Measurements from ENCODE around the gene CHCHD2. TPM values are rescaled to one million over a fixed set of nuclear protein-coding genes. Genes with fewer than 3 reads are reported as not detected.
A peak's percentile ranks its signal among the peaks of the same experiment; 100 is the strongest.
"Not testable (repeated sequence)": the region's sequence is repeated elsewhere in the genome, so short reads cannot be mapped to it uniquely, and the experiment has no call there.

Gene CHCHD2
- total RNA-seq, 4 donors from 2014 or later = 221 to 414 (median 339) TPM

DNA sequence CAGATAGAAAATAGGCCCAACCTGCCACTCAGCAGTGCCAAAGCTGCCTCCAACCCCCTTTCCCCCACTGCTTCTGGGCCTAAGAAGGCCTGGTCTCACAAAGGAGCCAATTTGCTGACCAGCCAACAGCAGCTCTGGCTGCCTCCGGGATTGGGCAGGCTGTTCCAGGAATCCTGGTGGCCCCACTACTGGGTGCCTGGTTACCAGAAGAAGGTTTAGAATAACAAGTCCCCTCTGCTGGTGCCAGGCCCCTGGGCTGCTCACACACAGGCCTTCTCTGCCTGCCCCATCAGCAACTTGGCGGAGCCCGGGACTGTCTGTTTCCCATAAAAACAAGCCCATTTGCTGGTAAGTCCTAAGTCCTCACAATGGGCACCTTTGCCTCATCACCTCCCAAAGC lies 14.7 kb downstream of the CHCHD2 start:
- peak; percentile 52 for TF ChIP-seq POLR2AphosphoS5 (IDR thresholded peaks at IDR 0.05)
- no peak for TF ChIP-seq POLR2A (IDR thresholded peaks at IDR 0.05)
- peak; percentile 31 for ATAC-seq
- Histone ChIP-seq H3K27me3 (no peaks in the 10 kb centered on the region), H3K36me3 (peaks cover 0 to 29% of the 10 kb centered on the region in 2 donors), H3K9me3 (no peaks in the 10 kb centered on the region), H3K27ac (peak overlapping the region in 3 of 4 donors; percentile 71 to 76 (median 74)), H3K4me1 (peaks cover 0 to 28% (median 20%) of the 10 kb centered on the region in 3 donors), H3K4me3 (no peak overlapping the region)
- 0 to 29% methylated on average over 1 of the region's 3 CpGs for WGBS, 2 donors (ENCODE audit: low coverage in 1 of 2)

DNA sequence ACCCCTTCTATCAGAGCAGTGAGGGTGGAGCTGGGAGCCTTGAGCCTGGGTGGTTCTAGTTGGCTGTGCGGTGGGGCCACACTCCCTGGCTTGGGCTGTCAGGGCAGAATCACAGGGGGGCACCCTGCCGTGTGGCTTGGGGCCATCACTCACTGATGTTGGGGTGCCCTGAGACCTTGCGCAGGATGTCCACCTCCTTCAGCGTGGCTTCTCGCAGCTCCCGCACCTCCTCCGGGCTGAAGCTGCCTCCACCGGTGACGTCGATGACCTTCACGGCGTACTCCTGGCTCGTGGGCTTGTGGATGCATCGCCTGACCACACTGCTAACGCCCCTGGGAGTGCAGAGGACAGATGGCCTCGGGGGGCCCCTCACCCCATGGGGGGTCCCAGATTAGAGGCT lies 18.8 kb downstream of the CHCHD2 start:
- no peak for ATAC-seq
- Histone ChIP-seq H3K27me3 (no peaks in the 10 kb centered on the region), H3K36me3 (peaks cover 0 to 47% of the 10 kb centered on the region in 2 donors), H3K9me3 (no peaks in the 10 kb centered on the region), H3K4me1 (peaks cover 0 to 28% (median 16%) of the 10 kb centered on the region in 3 donors), H3K4me3 (no peak overlapping the region), H3K27ac (no peak overlapping the region)
- 87% methylated on average over 10 of the region's 16 CpGs; no CpG with 5 or more reads in 1 of the 2 donors for WGBS, 2 donors (ENCODE audit: low coverage in 1 of 2)
- TF ChIP-seq, protein P1, sequence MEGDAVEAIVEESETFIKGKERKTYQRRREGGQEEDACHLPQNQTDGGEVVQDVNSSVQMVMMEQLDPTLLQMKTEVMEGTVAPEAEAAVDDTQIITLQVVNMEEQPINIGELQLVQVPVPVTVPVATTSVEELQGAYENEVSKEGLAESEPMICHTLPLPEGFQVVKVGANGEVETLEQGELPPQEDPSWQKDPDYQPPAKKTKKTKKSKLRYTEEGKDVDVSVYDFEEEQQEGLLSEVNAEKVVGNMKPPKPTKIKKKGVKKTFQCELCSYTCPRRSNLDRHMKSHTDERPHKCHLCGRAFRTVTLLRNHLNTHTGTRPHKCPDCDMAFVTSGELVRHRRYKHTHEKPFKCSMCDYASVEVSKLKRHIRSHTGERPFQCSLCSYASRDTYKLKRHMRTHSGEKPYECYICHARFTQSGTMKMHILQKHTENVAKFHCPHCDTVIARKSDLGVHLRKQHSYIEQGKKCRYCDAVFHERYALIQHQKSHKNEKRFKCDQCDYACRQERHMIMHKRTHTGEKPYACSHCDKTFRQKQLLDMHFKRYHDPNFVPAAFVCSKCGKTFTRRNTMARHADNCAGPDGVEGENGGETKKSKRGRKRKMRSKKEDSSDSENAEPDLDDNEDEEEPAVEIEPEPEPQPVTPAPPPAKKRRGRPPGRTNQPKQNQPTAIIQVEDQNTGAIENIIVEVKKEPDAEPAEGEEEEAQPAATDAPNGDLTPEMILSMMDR (IDR thresholded peaks at IDR 0.05) = no peak
- no peak for TF ChIP-seq EP300 (IDR thresholded peaks at IDR 0.05)
- TF ChIP-seq POLR2A (IDR thresholded peaks at IDR 0.05) = no peak
- TF ChIP-seq POLR2AphosphoS5 (IDR thresholded peaks at IDR 0.05) = no peak

DNA sequence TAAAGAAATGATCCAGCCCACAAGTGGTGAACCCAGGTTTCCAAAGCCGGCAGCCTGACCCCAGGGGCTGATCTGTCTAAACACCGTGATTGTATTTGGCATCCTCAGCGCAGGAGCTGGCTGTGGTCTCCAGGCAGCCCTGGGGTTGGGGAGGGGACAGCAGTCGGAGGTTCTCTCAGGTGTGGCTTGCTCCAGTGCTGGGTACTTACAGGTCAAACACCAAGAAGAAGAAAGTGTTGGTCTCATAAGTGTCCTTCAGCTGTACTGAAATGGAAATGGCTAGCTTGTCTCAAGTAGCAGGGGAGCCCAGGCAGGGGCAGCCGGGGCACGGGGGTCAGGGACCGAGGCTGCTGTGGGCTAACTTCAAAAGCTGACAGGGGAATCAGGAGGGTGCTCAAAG lies 19.5 kb downstream of the CHCHD2 start:
- peaks cover 0 to 54% of the 10 kb centered on the region in 2 donors for H3K36me3 ChIP-seq
- no peak overlapping the region for H3K4me3 ChIP-seq
- ATAC-seq = no peak
- TF ChIP-seq, protein P1 (IDR thresholded peaks at IDR 0.05) = no peak
- no peak for TF ChIP-seq EP300 (IDR thresholded peaks at IDR 0.05)
- no peak for TF ChIP-seq POLR2A (IDR thresholded peaks at IDR 0.05)
- no peak for TF ChIP-seq POLR2AphosphoS5 (IDR thresholded peaks at IDR 0.05)
- H3K4me1 ChIP-seq = peaks cover 0 to 21% (median 9%) of the 10 kb centered on the region in 3 donors
- 87 to 96% methylated on average over 4 to 7 of the region's 7 CpGs for WGBS, 2 donors (ENCODE audit: low coverage in 1 of 2)
- H3K27me3 ChIP-seq = no peaks in the 10 kb centered on the region
- no peak overlapping the region for H3K27ac ChIP-seq
- H3K9me3 ChIP-seq = no peaks in the 10 kb centered on the region

DNA sequence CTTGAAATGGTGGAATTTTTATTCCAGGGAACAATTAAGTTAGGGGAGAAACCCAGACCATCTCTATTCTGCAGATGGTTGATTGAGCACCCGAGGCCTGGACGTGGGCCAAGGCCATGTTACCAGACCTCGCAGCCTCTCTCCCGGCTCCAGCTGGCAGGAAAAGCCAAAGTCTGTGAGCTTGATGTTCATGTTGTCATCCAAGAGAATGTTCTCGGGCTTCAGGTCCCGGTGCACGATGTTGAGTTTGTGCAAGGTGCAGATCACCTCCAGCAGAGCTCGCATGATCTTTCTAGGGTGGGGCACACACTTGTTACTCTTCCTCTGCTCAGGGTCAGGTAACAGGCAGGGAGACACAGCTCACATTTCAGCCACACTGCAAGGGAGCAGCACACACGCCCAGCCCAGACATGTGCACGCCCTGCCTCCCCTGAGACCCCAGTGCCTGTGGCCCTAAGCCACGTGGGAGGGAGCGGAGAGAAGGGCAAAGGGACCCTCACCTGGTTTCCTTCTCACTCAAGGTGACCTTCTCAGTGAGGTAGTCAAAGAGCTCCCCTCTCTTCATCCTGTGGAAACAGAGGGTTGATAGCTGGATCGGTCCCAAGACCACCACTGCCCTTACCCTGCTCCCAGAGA lies 23.0 kb downstream of the CHCHD2 start:
- no peak for TF ChIP-seq POLR2A (IDR thresholded peaks at IDR 0.05)
- H3K9me3 ChIP-seq = no peaks in the 10 kb centered on the region
- WGBS, 2 donors (ENCODE audit: low coverage in 1 of 2) = 4 to 12% methylated on average over 4 to 9 of the region's 13 CpGs
- H3K27ac ChIP-seq = peak overlapping the region in 1 of 4 donors; percentile 2
- H3K4me1 ChIP-seq = peaks cover 0 to 36% (median 14%) of the 10 kb centered on the region in 3 donors
- no peaks in the 10 kb centered on the region for H3K27me3 ChIP-seq
- no peak overlapping the region for H3K4me3 ChIP-seq
- peaks cover 0 to 62% of the 10 kb centered on the region in 2 donors for H3K36me3 ChIP-seq
- peak; percentile 37 for ATAC-seq

DNA sequence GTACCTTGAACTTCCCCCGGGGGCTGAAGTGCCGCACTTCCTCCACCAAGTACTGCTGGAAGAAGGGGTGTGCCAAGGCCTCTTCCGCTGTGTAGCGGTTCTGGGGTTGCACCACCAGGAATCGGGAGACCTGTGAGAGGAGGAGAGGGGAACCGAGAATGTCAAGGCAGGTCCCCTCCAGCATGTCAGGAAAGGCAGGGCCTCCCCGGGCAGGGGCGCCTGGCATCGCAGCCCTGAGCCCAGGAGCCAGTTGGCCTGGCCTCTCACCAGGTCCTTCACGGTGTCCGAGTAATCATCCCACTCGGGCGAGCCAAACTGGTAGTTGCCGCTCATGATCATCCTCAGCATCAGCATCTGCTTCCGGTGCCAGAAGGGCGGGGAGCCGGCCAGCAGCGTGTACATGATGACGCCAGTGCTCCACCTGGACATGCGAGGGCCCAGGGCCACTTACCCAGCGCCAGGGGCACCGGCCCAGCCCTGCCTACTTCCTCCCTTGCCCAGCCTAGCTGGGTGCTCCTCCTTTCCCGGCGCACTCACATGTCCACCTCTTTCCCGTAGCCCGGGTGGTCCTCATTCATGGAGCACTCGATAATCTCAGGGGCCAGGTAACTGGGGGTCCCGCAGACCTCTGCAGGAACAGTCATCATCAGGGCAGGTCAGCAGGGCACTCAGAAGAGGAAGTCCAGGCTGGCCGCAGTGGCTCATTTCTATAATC lies 24.5 kb downstream of the CHCHD2 start:
- WGBS, 2 donors (ENCODE audit: low coverage in 1 of 2) = 91 to 100% methylated on average over 5 to 9 of the region's 29 CpGs
- Histone ChIP-seq H3K27ac (peak overlapping the region in 1 of 4 donors; percentile 3), H3K9me3 (no peaks in the 10 kb centered on the region), H3K36me3 (peaks cover 0 to 62% of the 10 kb centered on the region in 2 donors), H3K4me3 (no peak overlapping the region), H3K27me3 (no peaks in the 10 kb centered on the region), H3K4me1 (peaks cover 0 to 36% (median 14%) of the 10 kb centered on the region in 3 donors)
- ATAC-seq = no peak
- no peak for TF ChIP-seq POLR2A (IDR thresholded peaks at IDR 0.05)
- TF ChIP-seq POLR2AphosphoS5 (IDR thresholded peaks at IDR 0.05) = no peak
- no peak for TF ChIP-seq EP300 (IDR thresholded peaks at IDR 0.05)
- TF ChIP-seq, protein P1 (IDR thresholded peaks at IDR 0.05) = no peak

DNA sequence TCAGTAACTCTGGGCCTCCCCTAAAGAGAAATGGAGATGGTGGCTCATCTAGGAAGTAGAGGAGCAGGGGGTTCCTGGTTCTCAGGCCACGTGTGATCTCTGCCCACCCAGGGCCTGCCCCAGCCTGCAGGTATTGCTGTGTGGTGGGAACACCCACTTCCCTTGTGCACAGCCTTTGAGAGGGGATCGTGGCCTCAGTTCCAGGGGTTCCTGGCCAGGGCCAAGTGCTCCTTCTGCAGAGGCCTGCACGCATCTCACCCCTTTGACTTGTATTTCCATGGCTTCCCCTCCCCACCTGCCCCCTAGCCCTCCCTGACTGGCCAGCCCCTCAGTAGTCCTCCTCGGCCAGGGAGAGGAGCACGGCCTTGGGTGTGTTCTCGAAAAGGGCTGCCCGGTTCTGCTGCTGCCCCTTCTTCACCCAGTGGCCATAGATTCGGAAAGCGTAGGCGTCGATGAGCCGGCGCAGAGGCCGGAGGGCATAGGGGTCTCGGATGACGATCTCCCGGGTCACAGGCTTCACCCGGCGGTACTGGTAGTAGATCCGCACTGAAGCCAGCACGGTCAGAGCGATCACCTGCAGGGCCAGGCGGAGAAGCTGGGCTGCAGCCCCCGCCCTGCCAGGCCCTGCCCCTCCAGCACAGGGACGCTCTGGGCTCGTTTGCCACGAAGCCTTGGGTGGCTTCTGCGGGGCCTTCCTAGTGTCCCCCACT lies 25.4 kb downstream of the CHCHD2 start:
- not testable (repeated sequence) for H3K9me3 ChIP-seq, H3K27me3 ChIP-seq, H3K4me3 ChIP-seq, ATAC-seq
- Histone ChIP-seq H3K36me3 (peaks cover 0 to 53% of the 10 kb centered on the region in 2 donors), H3K4me1 (peaks cover 0 to 36% (median 14%) of the 10 kb centered on the region in 3 donors), H3K27ac (peak overlapping the region in 3 of 4 donors; percentile 70 to 76 (median 75))
- WGBS, 2 donors (ENCODE audit: low coverage in 1 of 2) = 75% methylated on average over 2 of the region's 28 CpGs; no CpG with 5 or more reads in 1 of the 2 donors

All from gastroesophageal sphincter (tissue), 4 donors.